ENCODE measurements around the gene SLC9A2.

SLC9A2 gene

DNA sequence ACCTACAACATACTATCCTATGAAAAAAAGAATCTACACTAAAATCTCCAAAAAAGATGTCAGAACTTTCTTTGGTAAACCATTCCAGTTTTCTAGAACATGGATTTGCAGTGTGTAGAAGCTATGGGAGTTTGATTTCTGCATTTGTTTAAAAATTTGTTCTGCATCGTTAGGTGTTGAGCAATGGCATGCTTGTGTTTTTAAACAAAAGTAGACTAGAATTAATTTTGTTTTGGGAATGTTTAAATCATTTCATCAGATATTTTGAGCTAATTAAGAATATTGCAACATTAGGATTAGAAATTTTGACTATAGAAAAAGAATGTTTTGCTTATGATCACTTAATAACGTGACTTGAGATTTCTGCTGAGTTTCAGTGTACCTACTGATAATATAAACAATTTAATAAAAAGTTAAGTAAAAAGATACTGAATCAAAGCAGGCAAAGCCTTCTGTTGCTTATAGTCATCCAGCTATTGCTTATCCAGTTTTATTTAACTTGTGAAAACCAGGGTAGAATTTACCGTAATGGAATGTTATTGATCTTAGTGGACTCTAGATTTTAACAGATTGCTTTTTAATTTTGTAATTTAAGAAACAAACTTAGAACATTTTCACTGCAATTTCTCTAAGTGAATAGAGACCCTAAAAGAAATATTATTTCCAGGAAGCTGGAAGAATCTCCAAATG lies 135.2 kb downstream of the SLC9A2 start:
- Histone ChIP-seq H4K20me1 (ENCODE audit: insufficient read depth) (no peaks in the 10 kb centered on the region), H3K9ac (no peak overlapping the region), H2AFZ (ENCODE audit: low read depth) (no peak overlapping the region), H3K4me3 (IDR thresholded peaks at IDR 0.05; ENCODE audit: insufficient read depth, low read depth, low read length) (no peak overlapping the region), H3K27ac (no peak overlapping the region), H3K27me3 (ENCODE audit: insufficient read depth, low read depth) (no peaks in the 10 kb centered on the region), H3K4me1 (ENCODE audit: low read depth, poor library complexity, severe bottlenecking) (no peaks in the 10 kb centered on the region), H3K79me2 (ENCODE audit: insufficient read depth, low read depth) (no peaks in the 10 kb centered on the region), H3K4me2 (no peak overlapping the region), H3K36me3 (ENCODE audit: insufficient read depth) (no peaks in the 10 kb centered on the region)
- TF ChIP-seq, protein P1, sequence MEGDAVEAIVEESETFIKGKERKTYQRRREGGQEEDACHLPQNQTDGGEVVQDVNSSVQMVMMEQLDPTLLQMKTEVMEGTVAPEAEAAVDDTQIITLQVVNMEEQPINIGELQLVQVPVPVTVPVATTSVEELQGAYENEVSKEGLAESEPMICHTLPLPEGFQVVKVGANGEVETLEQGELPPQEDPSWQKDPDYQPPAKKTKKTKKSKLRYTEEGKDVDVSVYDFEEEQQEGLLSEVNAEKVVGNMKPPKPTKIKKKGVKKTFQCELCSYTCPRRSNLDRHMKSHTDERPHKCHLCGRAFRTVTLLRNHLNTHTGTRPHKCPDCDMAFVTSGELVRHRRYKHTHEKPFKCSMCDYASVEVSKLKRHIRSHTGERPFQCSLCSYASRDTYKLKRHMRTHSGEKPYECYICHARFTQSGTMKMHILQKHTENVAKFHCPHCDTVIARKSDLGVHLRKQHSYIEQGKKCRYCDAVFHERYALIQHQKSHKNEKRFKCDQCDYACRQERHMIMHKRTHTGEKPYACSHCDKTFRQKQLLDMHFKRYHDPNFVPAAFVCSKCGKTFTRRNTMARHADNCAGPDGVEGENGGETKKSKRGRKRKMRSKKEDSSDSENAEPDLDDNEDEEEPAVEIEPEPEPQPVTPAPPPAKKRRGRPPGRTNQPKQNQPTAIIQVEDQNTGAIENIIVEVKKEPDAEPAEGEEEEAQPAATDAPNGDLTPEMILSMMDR (conservative IDR thresholded peaks at IDR 0.05; ENCODE audit: low read depth, low read length), result no peak

DNA sequence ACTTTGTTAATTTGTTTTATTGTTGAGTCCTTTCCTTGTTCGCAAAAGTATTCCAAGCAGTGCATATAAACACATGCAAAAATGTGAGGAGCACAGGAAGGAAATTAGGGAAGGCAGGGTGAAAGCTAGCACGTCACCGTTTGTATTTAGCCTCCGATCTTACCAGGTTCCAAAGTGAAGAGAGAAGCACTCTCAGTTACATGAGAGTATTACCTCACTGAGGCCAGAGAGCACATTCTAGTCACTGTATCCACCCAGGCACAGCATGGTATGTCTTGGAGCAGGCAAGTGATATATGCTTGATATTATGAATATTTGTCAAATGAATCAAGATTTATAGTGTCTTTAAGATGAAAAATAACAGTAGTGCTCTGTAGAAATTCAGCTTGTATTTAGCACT lies 135.9 kb downstream of the SLC9A2 start:
- Histone ChIP-seq H3K27me3 (ENCODE audit: insufficient read depth, low read depth) (no peaks in the 10 kb centered on the region), H3K27ac (no peak overlapping the region), H3K9ac (no peak overlapping the region), H3K4me3 (IDR thresholded peaks at IDR 0.05; ENCODE audit: insufficient read depth, low read depth, low read length) (no peak overlapping the region), H3K4me2 (no peak overlapping the region), H2AFZ (ENCODE audit: low read depth) (no peak overlapping the region), H3K4me1 (ENCODE audit: low read depth, poor library complexity, severe bottlenecking) (no peaks in the 10 kb centered on the region), H3K79me2 (ENCODE audit: insufficient read depth, low read depth) (no peaks in the 10 kb centered on the region), H3K36me3 (ENCODE audit: insufficient read depth) (no peaks in the 10 kb centered on the region), H4K20me1 (ENCODE audit: insufficient read depth) (no peaks in the 10 kb centered on the region)
- TF ChIP-seq, protein P1 (conservative IDR thresholded peaks at IDR 0.05; ENCODE audit: low read depth, low read length), result no peak

DNA sequence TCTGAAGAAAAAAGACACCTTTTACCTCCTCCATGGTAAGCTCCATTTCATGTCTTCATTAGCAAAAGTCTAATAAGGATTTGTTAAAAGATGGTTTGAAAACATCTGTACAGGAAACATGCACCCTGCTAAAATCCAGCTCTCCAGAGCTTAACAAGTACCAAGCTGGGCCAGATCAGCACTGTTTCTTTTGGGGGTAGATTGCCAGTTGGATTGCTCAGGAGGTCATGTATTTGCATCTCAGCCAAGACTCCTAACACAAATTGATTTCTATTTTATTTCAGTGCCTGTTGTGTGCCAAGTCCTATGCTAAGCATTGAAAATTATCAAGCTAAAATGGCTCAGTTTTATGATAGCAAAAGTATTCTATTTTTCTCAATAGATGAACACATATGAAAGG lies 139.1 kb downstream of the SLC9A2 start:
- TF ChIP-seq, protein P1 (conservative IDR thresholded peaks at IDR 0.05; ENCODE audit: low read depth, low read length), result no peak
- Histone ChIP-seq H3K4me3 (IDR thresholded peaks at IDR 0.05; ENCODE audit: insufficient read depth, low read depth, low read length) (no peak overlapping the region), H3K27ac (no peak overlapping the region), H3K79me2 (ENCODE audit: insufficient read depth, low read depth) (no peaks in the 10 kb centered on the region), H3K9ac (no peak overlapping the region), H3K36me3 (ENCODE audit: insufficient read depth) (no peaks in the 10 kb centered on the region), H3K27me3 (ENCODE audit: insufficient read depth, low read depth) (no peaks in the 10 kb centered on the region), H3K4me1 (ENCODE audit: low read depth, poor library complexity, severe bottlenecking) (no peaks in the 10 kb centered on the region), H2AFZ (ENCODE audit: low read depth) (no peak overlapping the region), H4K20me1 (ENCODE audit: insufficient read depth) (no peaks in the 10 kb centered on the region), H3K4me2 (no peak overlapping the region)

Data from KMS-11 (cell line).